MM.1S (cell line): ENCODE results near the gene CD82.

Source experiments
- DNase-seq: peaks from one replicate; pipeline ENCODE4 v3.0.0-alpha.2; 2015
- H2AFZ ChIP-seq: fragments of 300-600 bp; sonication (generic); 2 replicates; pipeline ENCODE4 v1.6.0; 2016; ENCODE audit warnings: antibody characterized with exemption, low read length
- H3F3A ChIP-seq: fragments of 300-600 bp; sonication (generic); 2 replicates; pipeline ENCODE4 v1.6.1; 2016; ENCODE audit warnings: mild to moderate bottlenecking, antibody characterized with exemption, low read length, moderate library complexity, mixed read lengths; ENCODE audit not compliant: insufficient read depth
- H3K27ac ChIP-seq: fragments of 300-600 bp; sonication (generic); 2 replicates; pipeline ENCODE4 v1.5.1; 2016; ENCODE audit warnings: mild to moderate bottlenecking, low read length
- H3K27me3 ChIP-seq: fragments of 300-600 bp; sonication (generic); replicated peaks from 2 replicates; pipeline ENCODE4 v1.6.0; 2016; ENCODE audit warnings: low read length; ENCODE audit not compliant: insufficient read depth
- H3K36me3 ChIP-seq: fragments of 300-600 bp; sonication (generic); replicated peaks from 2 replicates; pipeline ENCODE4 v1.6.1; 2016; ENCODE audit warnings: mild to moderate bottlenecking, low read length, mixed read lengths; ENCODE audit not compliant: insufficient read depth
- H3K4me1 ChIP-seq: fragments of 300-600 bp; sonication (generic); 2 replicates; pipeline ENCODE4 v1.6.1; 2016; ENCODE audit warnings: low read length, mixed read lengths
- H3K4me2 ChIP-seq: fragments of 300-600 bp; sonication (generic); 2 replicates; pipeline ENCODE4 v1.6.0; 2016; ENCODE audit warnings: low read depth, low read length
- H3K4me3 ChIP-seq: fragments of 300-600 bp; sonication (generic); 2 replicates; pipeline ENCODE4 v1.5.1; 2016; ENCODE audit warnings: low read length, mixed read lengths
- H3K79me2 ChIP-seq: fragments of 300-600 bp; sonication (generic); 2 replicates; pipeline ENCODE4 v1.6.1; 2016; ENCODE audit warnings: mixed run types, low read length, mixed read lengths
- H3K9ac ChIP-seq: fragments of 300-600 bp; sonication (generic); 2 replicates; pipeline ENCODE4 v1.6.1; 2016; ENCODE audit warnings: low read length, mixed read lengths
- H3K9me2 ChIP-seq: fragments of 300-600 bp; sonication (generic); replicated peaks from 2 replicates; pipeline ENCODE4 v1.6.1; 2016; ENCODE audit warnings: mild to moderate bottlenecking, low read length, mixed read lengths; ENCODE audit not compliant: insufficient read depth
- H3K9me3 ChIP-seq: fragments of 300-600 bp; sonication (generic); replicated peaks from 2 replicates; pipeline ENCODE4 v1.6.1; 2016; ENCODE audit warnings: mild to moderate bottlenecking, low read length, mixed read lengths; ENCODE audit not compliant: insufficient read depth
- H4K20me1 ChIP-seq: fragments of 300-600 bp; sonication (generic); 2 replicates; pipeline ENCODE4 v1.6.1; 2016; ENCODE audit warnings: mild to moderate bottlenecking, low read length, moderate library complexity, mixed read lengths; ENCODE audit not compliant: insufficient read depth
- EZH2 ChIP-seq: fragments of 300-600 bp; sonication (generic); optimal IDR thresholded peaks from 2 replicates; pipeline ENCODE3; 2017; ENCODE audit warnings: low read depth, mild to moderate bottlenecking, antibody characterized with exemption, low read length, mixed read lengths
- EZH2phosphoT487 ChIP-seq: fragments of 300-600 bp; sonication (generic); IDR thresholded peaks from 2 replicates; pipeline ENCODE4 v1.6.1; 2018; ENCODE audit warnings: antibody characterized with exemption, low read length
- TF ChIP-seq, protein P1 (sequence below): fragments of 300-600 bp; sonication (generic); IDR thresholded peaks from 2 replicates; pipeline ENCODE4 v1.5.1; 2016; ENCODE audit warnings: antibody characterized with exemption, low read length, mixed read lengths

CD82 gene

DNA sequence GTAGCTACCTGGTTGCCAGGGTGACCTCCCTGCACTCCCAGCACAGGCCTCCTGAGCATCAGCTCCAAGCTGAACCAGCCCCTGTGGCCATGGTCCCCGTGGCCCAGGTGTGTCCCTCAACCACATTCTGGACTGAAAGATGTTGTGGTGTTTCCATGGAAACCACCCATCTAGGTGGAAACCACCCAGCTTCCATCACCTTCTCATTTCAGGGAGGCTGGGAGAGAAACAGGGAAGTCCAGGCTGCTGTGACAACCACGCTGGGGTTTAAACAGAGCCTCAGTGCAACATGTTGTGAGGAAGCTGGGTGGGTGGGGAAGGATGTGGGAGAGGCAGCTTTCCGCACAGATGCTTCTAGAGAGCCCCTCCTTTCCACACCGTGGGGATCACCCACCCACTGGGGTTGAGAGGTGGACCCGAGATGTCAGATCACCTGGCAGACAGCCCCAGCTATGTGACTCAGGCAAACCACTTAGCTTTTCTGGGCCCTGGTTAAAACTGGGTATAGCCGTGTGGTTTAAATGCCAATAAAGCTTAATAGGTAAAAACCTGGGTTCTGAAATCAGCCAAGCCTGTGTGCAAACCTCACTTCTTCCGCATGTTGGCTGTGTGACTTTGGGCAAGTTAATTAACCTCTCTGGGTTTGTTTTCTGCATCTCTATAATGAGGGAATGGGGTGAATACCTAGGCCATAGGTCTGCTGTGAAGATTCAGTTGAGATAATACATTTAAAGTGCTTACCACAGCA is 46.4 kb downstream of the CD82 start:
- Histone ChIP-seq H3K27me3 (no peaks in the 10 kb centered on the region), H3K4me1 (no peaks in the 10 kb centered on the region), H2AFZ (no peak overlapping the region), H3K27ac (no peak overlapping the region), H3K9me3 (no peaks in the 10 kb centered on the region), H3K9me2 (no peaks in the 10 kb centered on the region), H3K36me3 (no peaks in the 10 kb centered on the region; the same call in 1 of the 2 replicates), H3F3A (no peaks in the 10 kb centered on the region), H3K79me2 (no peaks in the 10 kb centered on the region), H3K4me2 (no peak overlapping the region), H4K20me1 (no peaks in the 10 kb centered on the region), H3K4me3 (no peak overlapping the region), H3K9ac (no peak overlapping the region)
- TF ChIP-seq EZH2 (no peak), EZH2phosphoT487 (no peak)
- TF ChIP-seq, protein P1, sequence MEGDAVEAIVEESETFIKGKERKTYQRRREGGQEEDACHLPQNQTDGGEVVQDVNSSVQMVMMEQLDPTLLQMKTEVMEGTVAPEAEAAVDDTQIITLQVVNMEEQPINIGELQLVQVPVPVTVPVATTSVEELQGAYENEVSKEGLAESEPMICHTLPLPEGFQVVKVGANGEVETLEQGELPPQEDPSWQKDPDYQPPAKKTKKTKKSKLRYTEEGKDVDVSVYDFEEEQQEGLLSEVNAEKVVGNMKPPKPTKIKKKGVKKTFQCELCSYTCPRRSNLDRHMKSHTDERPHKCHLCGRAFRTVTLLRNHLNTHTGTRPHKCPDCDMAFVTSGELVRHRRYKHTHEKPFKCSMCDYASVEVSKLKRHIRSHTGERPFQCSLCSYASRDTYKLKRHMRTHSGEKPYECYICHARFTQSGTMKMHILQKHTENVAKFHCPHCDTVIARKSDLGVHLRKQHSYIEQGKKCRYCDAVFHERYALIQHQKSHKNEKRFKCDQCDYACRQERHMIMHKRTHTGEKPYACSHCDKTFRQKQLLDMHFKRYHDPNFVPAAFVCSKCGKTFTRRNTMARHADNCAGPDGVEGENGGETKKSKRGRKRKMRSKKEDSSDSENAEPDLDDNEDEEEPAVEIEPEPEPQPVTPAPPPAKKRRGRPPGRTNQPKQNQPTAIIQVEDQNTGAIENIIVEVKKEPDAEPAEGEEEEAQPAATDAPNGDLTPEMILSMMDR, result no peak
- no peak for DNase-seq

DNA sequence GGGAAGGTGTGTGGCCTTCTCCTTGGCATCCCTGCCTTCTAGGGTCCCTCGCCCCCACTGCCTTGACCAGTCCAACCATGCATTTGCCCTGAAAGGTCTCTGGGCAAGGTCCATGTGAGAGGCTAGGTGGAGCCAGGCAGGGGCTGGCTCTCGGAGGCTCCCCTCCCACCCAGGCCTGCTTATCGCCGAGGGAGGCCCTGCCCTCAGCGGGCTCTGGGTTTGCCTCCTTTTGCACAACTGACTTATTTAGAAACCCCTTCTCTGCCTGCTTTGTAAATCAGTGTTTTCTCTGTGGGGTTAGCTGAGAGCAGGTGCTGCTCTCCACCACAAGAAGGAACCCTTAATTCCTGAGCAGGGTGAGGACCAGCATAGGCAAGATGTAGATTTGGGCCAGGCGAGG is 47.7 kb downstream of the CD82 start:
- Histone ChIP-seq H3K9me3 (no peaks in the 10 kb centered on the region), H4K20me1 (no peaks in the 10 kb centered on the region), H3F3A (no peaks in the 10 kb centered on the region), H3K9ac (no peak overlapping the region), H3K79me2 (no peaks in the 10 kb centered on the region), H3K27ac (no peak overlapping the region), H3K27me3 (no peaks in the 10 kb centered on the region), H3K4me3 (no peak overlapping the region), H3K4me1 (no peaks in the 10 kb centered on the region), H3K9me2 (no peaks in the 10 kb centered on the region), H3K36me3 (no peaks in the 10 kb centered on the region; the same call in 1 of the 2 replicates), H2AFZ (no peak overlapping the region), H3K4me2 (no peak overlapping the region)
- DNase-seq, result no peak
- TF ChIP-seq EZH2phosphoT487 (no peak), EZH2 (no peak)
- TF ChIP-seq, protein P1, result no peak

DNA sequence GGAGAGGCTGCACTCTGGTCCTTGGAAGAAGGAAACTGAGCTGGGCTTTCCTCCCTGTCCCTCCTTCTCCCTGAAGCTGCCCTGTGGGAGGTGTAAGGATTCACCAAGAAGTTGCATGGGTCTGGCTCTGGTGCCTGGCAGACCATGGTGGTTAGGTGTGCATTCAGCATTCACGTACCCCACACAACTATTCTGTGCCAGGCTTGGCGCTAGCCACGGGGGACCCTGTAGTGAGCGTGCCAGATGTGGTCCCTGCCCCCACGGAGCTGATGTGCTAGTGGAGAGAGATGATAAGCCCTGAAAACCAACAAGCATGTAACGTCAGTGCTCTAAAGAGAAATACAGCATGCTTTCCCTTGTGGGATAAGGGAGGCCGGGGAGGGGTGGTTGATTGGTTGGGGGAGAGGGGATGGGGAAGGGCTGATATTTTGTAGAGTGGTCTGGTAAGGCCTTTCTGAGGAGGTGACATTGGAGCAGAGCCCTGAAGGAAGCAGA is 48.9 kb downstream of the CD82 start:
- no peaks in the 10 kb centered on the region; the same call in 1 of the 2 replicates for H3K36me3 ChIP-seq
- H3K9me2 ChIP-seq, result no peaks in the 10 kb centered on the region
- no peaks in the 10 kb centered on the region for H3K4me1 ChIP-seq
- no peaks in the 10 kb centered on the region for H4K20me1 ChIP-seq
- H3K4me3 ChIP-seq, result no peak overlapping the region
- H3K9me3 ChIP-seq, result no peaks in the 10 kb centered on the region
- H3K27ac ChIP-seq, result no peak overlapping the region
- no peak overlapping the region for H3K9ac ChIP-seq
- no peaks in the 10 kb centered on the region for H3K79me2 ChIP-seq
- no peaks in the 10 kb centered on the region for H3F3A ChIP-seq
- DNase-seq, result no peak
- TF ChIP-seq, protein P1, result no peak
- TF ChIP-seq EZH2 (no peak), EZH2phosphoT487 (no peak)
- H3K27me3 ChIP-seq, result no peaks in the 10 kb centered on the region
- no peak overlapping the region for H2AFZ ChIP-seq
- no peak overlapping the region for H3K4me2 ChIP-seq
